Type B pancreatic cell (in vitro differentiated cells): ENCODE measurements around the gene PAK6. TPM values are rescaled to one million over a fixed set of nuclear protein-coding genes. Genes with fewer than 3 reads are reported as not detected.

Experiments
- DNase-seq: peaks from one replicate; pipeline ENCODE4 v3.0.0; 2021; ENCODE audit warnings: mixed read lengths; ENCODE audit not compliant: unreplicated experiment; ENCODE audit errors: extremely low spot score
- H3K27ac Mint-ChIP-seq: 2 replicates; pipeline ENCODE4 v1.8.0; 2021; ENCODE audit warnings: mild to moderate bottlenecking, mixed read lengths
- H3K27me3 Mint-ChIP-seq: 2 replicates; pipeline ENCODE4 v1.8.0; 2021; ENCODE audit warnings: mixed read lengths
- H3K36me3 Mint-ChIP-seq: 2 replicates; pipeline ENCODE4 v1.8.0; 2021; ENCODE audit warnings: mixed read lengths
- H3K4me1 Mint-ChIP-seq: one replicate; pipeline ENCODE4 v1.8.0; 2021; ENCODE audit warnings: mixed read lengths; ENCODE audit not compliant: unreplicated experiment
- H3K4me3 Mint-ChIP-seq: 2 replicates; pipeline ENCODE4 v1.8.0; 2021; ENCODE audit warnings: mild to moderate bottlenecking, mixed read lengths
- H3K9me3 Mint-ChIP-seq: 2 replicates; pipeline ENCODE4 v1.8.0; 2021; ENCODE audit warnings: mixed read lengths
- CTCF ChIP-seq: fragments of 200-600 bp; sonication (generic); conservative IDR thresholded peaks from 2 replicates; pipeline ENCODE4 v1.5.0; 2021; ENCODE audit warnings: antibody characterized with exemption, mild to moderate bottlenecking
- total RNA-seq: library from RNA; stranded (reverse); gene quantifications from 2 replicates; pipeline ENCODE4 v1.2.1, GENCODE V29; 2021; ENCODE audit warnings: low replicate concordance

The PAK6 gene
- total RNA-seq, 1 donor from 2014 or later: 7.8 TPM

DNA sequence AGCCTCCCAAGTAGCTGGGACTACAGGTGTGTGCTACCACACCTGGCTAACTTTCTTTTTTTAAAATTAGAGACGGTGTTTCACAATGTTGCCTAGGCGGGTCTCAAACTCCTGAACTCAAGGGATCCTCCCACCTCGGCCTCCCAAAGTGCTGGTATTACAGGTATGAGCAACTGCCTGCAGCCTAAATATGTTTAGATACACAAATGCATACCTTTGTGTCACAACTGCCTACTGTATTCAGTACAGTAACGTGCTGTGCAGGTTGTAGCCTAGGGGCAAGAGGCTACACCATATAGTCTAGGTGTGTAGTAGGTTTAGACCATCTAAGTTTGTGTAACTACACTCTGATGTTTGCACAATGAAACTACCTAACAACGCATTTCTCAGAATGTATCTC lies 9.5 kb upstream of the PAK6 start:
- H3K27me3 Mint-ChIP-seq: no peaks in the 10 kb centered on the region
- H3K4me1 Mint-ChIP-seq: no peaks in the 10 kb centered on the region
- TF ChIP-seq CTCF: no peak
- no peak for DNase-seq
- H3K36me3 Mint-ChIP-seq: peaks cover 8% of the 10 kb centered on the region
- no peak overlapping the region for H3K4me3 Mint-ChIP-seq
- H3K27ac Mint-ChIP-seq: no peak overlapping the region
- no peaks in the 10 kb centered on the region for H3K9me3 Mint-ChIP-seq

DNA sequence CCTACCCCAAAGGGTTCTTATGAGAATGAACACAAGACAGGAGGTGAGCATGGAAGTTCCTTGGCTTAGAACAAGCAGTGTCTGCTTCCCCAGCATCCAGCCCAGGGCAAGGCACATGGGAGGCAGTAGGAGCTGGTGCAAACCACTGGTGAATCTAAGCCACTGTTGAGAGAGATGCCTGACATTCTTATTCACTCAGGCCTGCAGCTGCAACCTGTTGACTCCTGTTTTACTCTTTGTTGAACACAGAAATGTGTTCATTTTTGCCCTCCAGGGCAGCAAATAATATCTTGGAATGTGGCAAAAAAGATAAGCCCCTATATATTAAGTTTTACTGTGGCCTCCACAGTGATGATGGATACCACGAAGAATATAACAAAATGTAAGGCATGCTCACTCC lies 8.9 kb upstream of the PAK6 start:
- Mint-ChIP-seq H3K4me3 (no peak overlapping the region), H3K36me3 (peaks cover 8% of the 10 kb centered on the region), H3K9me3 (no peaks in the 10 kb centered on the region), H3K27ac (no peak overlapping the region), H3K27me3 (no peaks in the 10 kb centered on the region), H3K4me1 (no peaks in the 10 kb centered on the region)
- no peak for TF ChIP-seq CTCF
- DNase-seq: no peak

DNA sequence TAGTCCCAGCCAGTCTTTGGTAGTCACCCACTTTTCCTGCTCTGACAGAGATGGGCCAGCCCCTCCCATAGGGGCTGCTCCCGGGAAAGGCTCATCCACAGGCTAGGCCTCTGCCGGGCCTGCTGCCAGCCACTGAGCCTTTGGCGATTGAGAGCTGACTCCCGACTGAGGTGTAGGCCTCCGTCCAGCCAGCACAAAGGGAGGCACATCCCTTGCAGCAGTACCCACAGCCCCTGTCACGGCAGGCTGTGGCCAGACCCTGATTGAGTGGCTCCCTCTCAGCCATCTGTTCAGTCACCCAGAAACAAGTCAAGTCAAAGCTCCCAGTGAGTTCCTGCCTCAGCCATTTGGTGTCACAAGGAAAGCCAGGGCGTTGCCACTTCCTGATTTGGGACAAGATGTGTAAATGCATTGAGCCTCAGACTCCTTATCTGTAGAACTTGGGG lies 6.2 kb upstream of the PAK6 start:
- no peak for TF ChIP-seq CTCF
- H3K36me3 Mint-ChIP-seq: peaks cover 4% of the 10 kb centered on the region
- H3K27me3 Mint-ChIP-seq: peaks cover under 1% of the 10 kb centered on the region
- no peak for DNase-seq
- no peaks in the 10 kb centered on the region for H3K9me3 Mint-ChIP-seq
- H3K27ac Mint-ChIP-seq: no peak overlapping the region
- no peak overlapping the region for H3K4me3 Mint-ChIP-seq
- no peaks in the 10 kb centered on the region for H3K4me1 Mint-ChIP-seq

GRCh38 chr15:40233727-40234577 lies 4.9 kb upstream of the PAK6 start:
- H3K27ac Mint-ChIP-seq: no peak overlapping the region
- TF ChIP-seq CTCF: no peak

GRCh38 chr15:40234783-40235182 lies 4.1 kb upstream of the PAK6 start:
- DNase-seq: no peak

More at GRCh38 chr15:40233727-40234577, 4.9 kb upstream of the PAK6 start:
- Mint-ChIP-seq H3K4me3 (no peak overlapping the region), H3K4me1 (no peaks in the 10 kb centered on the region), H3K27me3 (peaks cover 8% of the 10 kb centered on the region), H3K9me3 (no peaks in the 10 kb centered on the region), H3K36me3 (peaks cover 4% of the 10 kb centered on the region)
- DNase-seq: no peak

More at GRCh38 chr15:40234783-40235182, 4.1 kb upstream of the PAK6 start:
- Mint-ChIP-seq H3K4me1 (peaks cover 6% of the 10 kb centered on the region), H3K4me3 (no peak overlapping the region), H3K9me3 (no peaks in the 10 kb centered on the region), H3K36me3 (peaks cover under 1% of the 10 kb centered on the region), H3K27ac (no peak overlapping the region), H3K27me3 (peaks cover 13% of the 10 kb centered on the region)
- no peak for TF ChIP-seq CTCF
